ENCODE results near the gene ADAMTS10. TPM values are rescaled to one million over a fixed set of nuclear protein-coding genes. Genes with fewer than 3 reads are reported as not detected.

Gene ADAMTS10
- total and polyA plus RNA-seq, 10 of the 15 experiments (the other 5 are each of a cell fraction or from before 2014, with no cell fraction given) = 0.01 to 2.5 (median 0.42) TPM; not detected in 3

DNA sequence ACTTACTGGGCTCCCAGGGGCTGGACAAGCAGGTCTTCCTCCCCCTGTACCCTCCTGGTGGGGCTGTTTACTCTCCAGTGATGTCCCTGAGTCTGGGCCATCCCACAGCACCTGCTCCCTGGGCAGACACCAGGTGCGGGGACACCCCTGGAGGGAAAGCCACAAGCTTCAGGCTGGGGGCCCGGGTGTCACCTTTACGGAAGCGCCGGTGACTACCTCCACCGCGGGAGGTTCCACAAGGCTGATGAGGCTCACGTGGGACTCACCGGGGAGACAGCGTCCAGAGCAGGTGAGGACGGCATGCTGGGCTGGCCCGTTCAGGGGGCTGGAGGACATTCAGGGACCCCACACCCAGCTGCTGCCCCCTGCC, 44.8 kb upstream of the ADAMTS10 start (continued):
- TF ChIP-seq E4F1 (IDR thresholded peaks at IDR 0.05; ENCODE audit: borderline replicate concordance, partially characterized antibody) = no peak
- no peak for TF ChIP-seq REST (IDR thresholded peaks at IDR 0.05; ENCODE audit: low read depth, low read length)

DNA sequence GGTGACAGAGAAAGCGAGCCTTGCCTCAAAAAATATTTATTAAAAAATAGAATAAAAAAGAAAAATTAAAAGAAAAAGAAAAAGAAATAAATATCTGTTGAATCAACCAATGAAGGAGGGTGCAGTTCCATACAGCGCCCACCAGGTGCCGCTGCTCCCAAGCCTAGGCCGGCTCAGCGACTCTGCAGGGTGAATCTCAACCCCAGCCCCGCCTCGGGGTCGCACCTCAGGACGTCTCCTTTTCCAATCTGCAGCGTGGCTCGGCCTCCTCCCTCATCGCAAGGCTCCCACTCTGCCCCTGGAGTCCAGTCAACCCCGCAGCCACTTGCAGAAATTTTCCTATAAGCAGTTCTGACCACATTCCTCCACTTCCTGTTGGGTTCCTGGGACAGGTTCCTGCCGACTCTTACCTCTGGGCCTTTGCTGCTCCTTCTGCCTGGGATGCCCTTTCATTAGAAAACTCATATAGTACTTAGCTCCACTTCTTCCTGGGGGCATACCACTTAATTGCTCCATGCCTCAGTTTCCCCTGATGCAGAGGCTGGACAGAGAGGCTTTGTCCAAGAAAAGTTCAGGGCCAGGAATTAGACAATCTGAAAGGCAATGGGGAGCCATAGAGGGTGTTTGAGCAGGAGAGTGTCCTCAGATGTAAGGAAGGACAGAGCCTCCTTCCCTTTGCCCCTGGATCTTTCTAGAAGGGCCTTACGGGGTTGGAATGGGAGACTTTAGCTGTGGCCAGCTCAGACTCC, 44.2 kb upstream of the ADAMTS10 start:
- H3K9me3 ChIP-seq (replicated peaks; ENCODE audit: control insufficient read depth, insufficient read depth, low read length) = no peaks in the 10 kb centered on the region
- no peak for DNase-seq (ENCODE audit: low read depth, low spot score)
- ATAC-seq = peak; percentile 73
- H3K27me3 ChIP-seq (replicated peaks in 1 of 2; ENCODE audit: control insufficient read depth in 2 of 2, insufficient read depth in 2 of 2, low read length in 1 of 2) = no peaks in the 10 kb centered on the region
- ChIA-PET CTCF (interaction anchor here (0.6 to 3.8 kb wide), 8 partner anchors 13 to 912 kb away, joined by 3 to 49 read pairs (median 4); no protein-coding TSS in a partner anchor), POLR2A (no interaction called here), RAD21 (ENCODE audit: unreplicated experiment) (interaction anchor here (0.8 to 3.5 kb wide), 2 partner anchors 32 to 39 kb away, joined by 4 to 14 read pairs; no protein-coding TSS in a partner anchor), SMC1A (ENCODE audit: uncharacterized antibody, unreplicated experiment) (interaction anchor here (0.7 to 3.0 kb wide), 4 partner anchors 9 to 39 kb away, joined by 3 to 15 read pairs (median 4); no protein-coding TSS in a partner anchor)
- FAIRE-seq = no peak
- no peak overlapping the region for H2AFZ ChIP-seq (ENCODE audit: control insufficient read depth, low read depth, low read length)
- intact Hi-C loops (cut with micrococcal nuclease; ENCODE audit: unreplicated experiment) (loop anchor here (1.0 to 10.0 kb wide), 3 partner anchors 40 to 1140 kb away; no protein-coding TSS in a partner anchor), in situ Hi-C loops (cut with MboI) (loop anchor here (5.0 kb wide), 1 partner anchor 428 kb away; no protein-coding TSS in a partner anchor)
- no peaks in the 10 kb centered on the region for H4K20me1 ChIP-seq (ENCODE audit: control insufficient read depth, insufficient read depth)
- no TSS peak for BruUV-seq (replicated peaks)
- no peaks in the 10 kb centered on the region for H3K79me2 ChIP-seq (ENCODE audit: control insufficient read depth, insufficient read depth, low read length)
- H3K4me3 ChIP-seq = no peak overlapping the region
- no peak overlapping the region for H3K9ac ChIP-seq (ENCODE audit: control insufficient read depth, insufficient read depth, low read length)
- no peak overlapping the region for H3K27ac ChIP-seq (ENCODE audit: control insufficient read depth, insufficient read depth)
- WGBS (ENCODE audit: insufficient coverage, insufficient replicate concordance, low lambda C conversion rate, missing lambda C conversion rate) = 5% methylated on average over 15 of the region's 15 CpGs
- H3K4me2 ChIP-seq (ENCODE audit: control insufficient read depth, insufficient read depth) = no peak overlapping the region
- H3K4me1 ChIP-seq (ENCODE audit: control insufficient read depth, insufficient read depth, low read length) = no peaks in the 10 kb centered on the region
- no peaks in the 10 kb centered on the region for H3K36me3 ChIP-seq (ENCODE audit: control insufficient read depth in 2 of 2, insufficient read depth in 2 of 2, low read length in 1 of 2)
- TF ChIP-seq CBFB (IDR thresholded peaks at IDR 0.05; ENCODE audit: low read depth) = no peak
- TF ChIP-seq, protein P1, sequence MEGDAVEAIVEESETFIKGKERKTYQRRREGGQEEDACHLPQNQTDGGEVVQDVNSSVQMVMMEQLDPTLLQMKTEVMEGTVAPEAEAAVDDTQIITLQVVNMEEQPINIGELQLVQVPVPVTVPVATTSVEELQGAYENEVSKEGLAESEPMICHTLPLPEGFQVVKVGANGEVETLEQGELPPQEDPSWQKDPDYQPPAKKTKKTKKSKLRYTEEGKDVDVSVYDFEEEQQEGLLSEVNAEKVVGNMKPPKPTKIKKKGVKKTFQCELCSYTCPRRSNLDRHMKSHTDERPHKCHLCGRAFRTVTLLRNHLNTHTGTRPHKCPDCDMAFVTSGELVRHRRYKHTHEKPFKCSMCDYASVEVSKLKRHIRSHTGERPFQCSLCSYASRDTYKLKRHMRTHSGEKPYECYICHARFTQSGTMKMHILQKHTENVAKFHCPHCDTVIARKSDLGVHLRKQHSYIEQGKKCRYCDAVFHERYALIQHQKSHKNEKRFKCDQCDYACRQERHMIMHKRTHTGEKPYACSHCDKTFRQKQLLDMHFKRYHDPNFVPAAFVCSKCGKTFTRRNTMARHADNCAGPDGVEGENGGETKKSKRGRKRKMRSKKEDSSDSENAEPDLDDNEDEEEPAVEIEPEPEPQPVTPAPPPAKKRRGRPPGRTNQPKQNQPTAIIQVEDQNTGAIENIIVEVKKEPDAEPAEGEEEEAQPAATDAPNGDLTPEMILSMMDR (IDR thresholded peaks at IDR 0.05 in 2 of 3, conservative IDR thresholded peaks at IDR 0.05 in 1 of 3; ENCODE audit: control insufficient read depth in 2 of 3, extremely low read depth in 1 of 3, insufficient read depth in 1 of 3, low read depth in 3 of 3, low read length in 3 of 3) = peak; percentile 81 to 95 (median 88)
- TF ChIP-seq YY1 (IDR thresholded peaks at IDR 0.05; ENCODE audit: low read depth, low read length) = 0 out of 2 replicates have a peak, but pooled peaks have one; percentile 16
- no peak for TF ChIP-seq KAT2A (conservative IDR thresholded peaks at IDR 0.05; ENCODE audit: control insufficient read depth, low read depth, low read length)
- peak; percentile 85 for TF ChIP-seq RAD21 (IDR thresholded peaks at IDR 0.05; ENCODE audit: insufficient read depth, low read depth, low read length)
- TF ChIP-seq, protein P2, sequence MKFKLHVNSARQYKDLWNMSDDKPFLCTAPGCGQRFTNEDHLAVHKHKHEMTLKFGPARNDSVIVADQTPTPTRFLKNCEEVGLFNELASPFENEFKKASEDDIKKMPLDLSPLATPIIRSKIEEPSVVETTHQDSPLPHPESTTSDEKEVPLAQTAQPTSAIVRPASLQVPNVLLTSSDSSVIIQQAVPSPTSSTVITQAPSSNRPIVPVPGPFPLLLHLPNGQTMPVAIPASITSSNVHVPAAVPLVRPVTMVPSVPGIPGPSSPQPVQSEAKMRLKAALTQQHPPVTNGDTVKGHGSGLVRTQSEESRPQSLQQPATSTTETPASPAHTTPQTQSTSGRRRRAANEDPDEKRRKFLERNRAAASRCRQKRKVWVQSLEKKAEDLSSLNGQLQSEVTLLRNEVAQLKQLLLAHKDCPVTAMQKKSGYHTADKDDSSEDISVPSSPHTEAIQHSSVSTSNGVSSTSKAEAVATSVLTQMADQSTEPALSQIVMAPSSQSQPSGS (IDR thresholded peaks at IDR 0.05; ENCODE audit: low read length) = no peak
- 0 out of 2 replicates have a peak, but pooled peaks have one; percentile 9 for TF ChIP-seq RUNX3 (IDR thresholded peaks at IDR 0.05; ENCODE audit: low read length)
- peak; percentile 24; the same call in 1 of the 2 replicates for TF ChIP-seq SPI1 (IDR thresholded peaks at IDR 0.05; ENCODE audit: borderline replicate concordance, insufficient read depth, low read depth, low read length)
